Body of pancreas (tissue), 4 donors: ENCODE results near the gene AKR1C3. TPM values are rescaled to one million over a fixed set of nuclear protein-coding genes. Genes with fewer than 3 reads are reported as not detected.

Experiments
- ATAC-seq: fragments of 150-250 bp; one replicate; pipeline ENCODE4 v1.9.1; 2016
- DNase-seq, 4 donors: peaks; one replicate each; pipeline ENCODE4 v3.0.0-alpha.2; 2019
- H3K27ac ChIP-seq, 4 donors: fragments of 200-600 bp; sonication (generic); 1 replicate in 3 of 4; 2 replicates in 1 of 4; pipeline versions ENCODE4 v1.5.1 to v1.6.1; 2016 to 2019; ENCODE audit warnings: mild to moderate bottlenecking in 1 of 4, mixed read lengths in 1 of 4, moderate library complexity in 1 of 4
- H3K27me3 ChIP-seq, 2 donors: fragments of 200-600 bp; sonication (generic); one replicate each; pipeline ENCODE4 v1.6.0; 2016; ENCODE audit warnings: mild to moderate bottlenecking in 1 of 2
- H3K36me3 ChIP-seq, 2 donors: fragments of 200-600 bp; sonication (generic); replicated peaks in 1 of 2; 2 replicates each; pipeline ENCODE4 v1.5.1; 2016; ENCODE audit warnings: low read depth in 2 of 2; ENCODE audit not compliant: insufficient read depth in 1 of 2
- H3K4me1 ChIP-seq: fragments of 200-600 bp; sonication (generic); one replicate; pipeline ENCODE4 v1.6.0; 2016
- H3K4me3 ChIP-seq, 2 donors: fragments of 200-600 bp; sonication (generic); 1 replicate in 1 of 2; 2 replicates in 1 of 2; pipeline ENCODE4 v1.5.1; 2016 to 2019
- H3K9me3 ChIP-seq, 3 donors: fragments of 200-600 bp; sonication (generic); 1 replicate in 2 of 3; 2 replicates in 1 of 3; pipeline ENCODE4 v1.5.1; 2016
- POLR2A ChIP-seq, 3 donors: fragments of 450-650 bp; IDR thresholded peaks; one replicate each; pipeline ENCODE4 v1.6.1; 2016; ENCODE audit warnings: antibody characterized with exemption in 3 of 3, mild to moderate bottlenecking in 2 of 3
- WGBS, 2 donors: methylation state at CpG; one replicate each; pipeline ENCODE4 v1.1.5; 2017; 5-methylcytosine and 5-hydroxymethylcytosine counted together
- intact Hi-C: fragments of 100-400 bp; cut with DNase I; formaldehyde crosslinking; loops from one replicate; pipeline ENCODE4 v1.15.1; 2023
- small RNA-seq: library from RNA; depleted of rRNA; stranded (forward); fragments of <200 nt; gene quantifications from one replicate; pipeline ENCODE3, GENCODE V24; 2016
- total RNA-seq, 2 donors: library from RNA; depleted of rRNA; stranded (reverse); fragments of >200 nt; gene quantifications; one replicate each; pipeline ENCODE4 v1.1.0, GENCODE V29; 2016
- TF ChIP-seq, protein P1 (sequence below), 7 experiments: fragments of 450-650 bp in 4 of 7; fragments of 200-600 bp in 3 of 7; sonication (generic) in 3 of 7; IDR thresholded peaks; one replicate each; pipeline ENCODE4 v1.5.1; 2016 to 2019; ENCODE audit warnings: antibody characterized with exemption in 7 of 7

Gene AKR1C3
- total RNA-seq, 2 donors from 2014 or later: 31.1 to 34.6 TPM

DNA sequence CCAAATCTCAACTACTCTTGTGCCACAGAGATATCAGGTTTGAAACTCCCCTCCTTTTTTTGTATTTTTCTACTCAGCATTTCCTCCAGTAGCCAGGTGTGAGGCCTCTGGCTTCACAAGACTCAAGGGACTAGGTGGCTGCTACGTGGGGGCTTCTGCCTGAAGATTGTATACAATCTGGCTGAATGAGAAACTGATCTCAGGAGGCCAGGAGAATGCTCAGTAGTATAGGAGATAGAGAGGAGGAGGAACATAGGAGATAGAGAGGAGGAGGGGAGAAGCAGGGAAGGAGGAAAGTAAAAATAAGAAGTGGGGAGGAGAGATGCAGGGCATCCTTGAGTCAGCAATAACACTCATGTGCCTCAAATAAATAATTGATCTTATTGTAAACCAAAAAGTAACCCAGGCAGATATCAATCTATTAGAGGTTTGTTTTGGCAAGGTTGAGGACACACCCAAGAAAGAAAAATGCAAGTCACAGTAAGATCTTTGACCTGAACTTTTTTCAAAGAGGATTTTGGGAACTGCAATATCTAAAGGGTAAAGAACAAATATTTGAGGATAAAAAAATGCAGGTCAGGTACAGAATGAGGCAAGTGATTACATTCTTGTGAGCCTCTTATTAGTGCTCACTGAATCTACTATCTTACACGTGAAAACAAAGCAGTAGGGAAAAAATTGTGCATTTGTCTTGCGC, 53.9 kb downstream of the AKR1C3 start:
- 40 to 47% methylated on average over 3 of the region's 3 CpGs for WGBS, 2 donors
- Histone ChIP-seq H3K27ac (peak overlapping the region; percentile 83 to 90 (median 87)), H3K4me3 (no peak overlapping the region), H3K36me3 (no peaks in the 10 kb centered on the region), H3K4me1 (peaks cover 31% of the 10 kb centered on the region), H3K9me3 (no peaks in the 10 kb centered on the region), H3K27me3 (no peaks in the 10 kb centered on the region)
- DNase-seq (peak in 1 of 4 donors; percentile 10), ATAC-seq (peak; percentile 56)
- TF ChIP-seq POLR2A (IDR thresholded peaks at IDR 0.05): no peak
- TF ChIP-seq, protein P1, sequence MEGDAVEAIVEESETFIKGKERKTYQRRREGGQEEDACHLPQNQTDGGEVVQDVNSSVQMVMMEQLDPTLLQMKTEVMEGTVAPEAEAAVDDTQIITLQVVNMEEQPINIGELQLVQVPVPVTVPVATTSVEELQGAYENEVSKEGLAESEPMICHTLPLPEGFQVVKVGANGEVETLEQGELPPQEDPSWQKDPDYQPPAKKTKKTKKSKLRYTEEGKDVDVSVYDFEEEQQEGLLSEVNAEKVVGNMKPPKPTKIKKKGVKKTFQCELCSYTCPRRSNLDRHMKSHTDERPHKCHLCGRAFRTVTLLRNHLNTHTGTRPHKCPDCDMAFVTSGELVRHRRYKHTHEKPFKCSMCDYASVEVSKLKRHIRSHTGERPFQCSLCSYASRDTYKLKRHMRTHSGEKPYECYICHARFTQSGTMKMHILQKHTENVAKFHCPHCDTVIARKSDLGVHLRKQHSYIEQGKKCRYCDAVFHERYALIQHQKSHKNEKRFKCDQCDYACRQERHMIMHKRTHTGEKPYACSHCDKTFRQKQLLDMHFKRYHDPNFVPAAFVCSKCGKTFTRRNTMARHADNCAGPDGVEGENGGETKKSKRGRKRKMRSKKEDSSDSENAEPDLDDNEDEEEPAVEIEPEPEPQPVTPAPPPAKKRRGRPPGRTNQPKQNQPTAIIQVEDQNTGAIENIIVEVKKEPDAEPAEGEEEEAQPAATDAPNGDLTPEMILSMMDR (IDR thresholded peaks at IDR 0.05): no peak
- intact Hi-C loops: no loop called here

- WGBS, 2 donors: 47% methylated on average over 1 of the region's 1 CpG
- no peaks in the 10 kb centered on the region for H3K27me3 ChIP-seq
- no peak overlapping the region for H3K4me3 ChIP-seq
- peaks cover 31% of the 10 kb centered on the region for H3K4me1 ChIP-seq
- H3K9me3 ChIP-seq: no peaks in the 10 kb centered on the region
- H3K36me3 ChIP-seq: no peaks in the 10 kb centered on the region
- no peak for DNase-seq
- no peak for TF ChIP-seq POLR2A (IDR thresholded peaks at IDR 0.05)
- TF ChIP-seq, protein P1 (IDR thresholded peaks at IDR 0.05): no peak
- ATAC-seq: no peak
- intact Hi-C loops: no loop called here
- H3K27ac ChIP-seq: peak overlapping the region in 3 of 4 donors; percentile 83 to 90 (median 90)
Measured at GRCh38 chr10:5148678-5149032, 54.4 kb downstream of the AKR1C3 start.

DNA sequence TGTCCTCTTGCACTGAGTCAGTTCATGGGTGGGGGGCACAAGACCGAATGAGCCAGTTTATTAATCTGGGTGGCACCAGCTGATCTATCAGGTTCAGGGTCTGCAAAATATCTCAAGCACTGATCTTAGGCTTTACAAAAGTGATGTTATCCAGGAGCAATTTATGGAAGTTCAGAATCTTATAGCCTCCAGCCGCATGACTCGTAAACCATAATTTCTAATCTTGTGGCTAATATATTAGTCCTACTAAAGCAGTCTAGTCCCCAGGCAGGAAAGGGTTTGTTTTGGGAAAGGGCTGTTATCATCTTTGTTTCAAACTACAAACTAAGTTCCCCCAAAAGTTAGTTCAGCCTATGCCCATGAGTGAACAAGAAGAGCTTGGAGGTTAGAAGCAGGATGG, 56.9 kb downstream of the AKR1C3 start:
- H3K9me3 ChIP-seq: no peaks in the 10 kb centered on the region
- no peaks in the 10 kb centered on the region for H3K27me3 ChIP-seq
- DNase-seq (no peak), ATAC-seq (no peak)
- no peak overlapping the region for H3K4me3 ChIP-seq
- no peak overlapping the region for H3K27ac ChIP-seq
- no peaks in the 10 kb centered on the region for H3K36me3 ChIP-seq
- peaks cover 31% of the 10 kb centered on the region for H3K4me1 ChIP-seq
- TF ChIP-seq, protein P1 (IDR thresholded peaks at IDR 0.05): no peak
- no peak for TF ChIP-seq POLR2A (IDR thresholded peaks at IDR 0.05)
- intact Hi-C loops: no loop called here
- WGBS, 2 donors: 93 to 94% methylated on average over 3 of the region's 3 CpGs

DNA sequence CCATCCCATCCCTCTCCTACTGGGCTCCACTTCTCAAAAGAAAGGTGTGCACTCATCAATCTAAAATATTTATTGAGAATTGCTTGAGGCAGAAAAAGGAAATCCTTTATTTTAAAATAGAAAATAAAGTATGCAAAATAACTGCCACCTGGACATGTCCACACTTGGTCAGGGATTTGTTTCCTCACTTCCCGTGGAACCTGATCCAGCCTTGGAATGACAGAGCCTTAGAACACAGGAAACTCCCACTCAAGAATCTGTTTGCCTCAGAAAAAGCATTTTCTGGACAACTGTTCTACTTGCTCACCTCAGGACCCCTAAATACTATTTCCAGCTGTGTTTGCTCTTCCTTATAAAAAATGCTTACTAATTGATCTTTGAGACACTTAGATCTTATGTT, 61.7 kb downstream of the AKR1C3 start:
- TF ChIP-seq POLR2A (IDR thresholded peaks at IDR 0.05): no peak
- TF ChIP-seq, protein P1 (IDR thresholded peaks at IDR 0.05): no peak

More for the DNA sequence above, 61.7 kb downstream of the AKR1C3 start:
- DNase-seq (no peak), ATAC-seq (no peak)
- Histone ChIP-seq H3K27ac (no peak overlapping the region), H3K4me3 (no peak overlapping the region), H3K9me3 (no peaks in the 10 kb centered on the region), H3K4me1 (no peaks in the 10 kb centered on the region), H3K27me3 (no peaks in the 10 kb centered on the region), H3K36me3 (no peaks in the 10 kb centered on the region)
- 57 to 77% methylated on average over 1 of the region's 1 CpG for WGBS, 2 donors
- intact Hi-C loops: no loop called here

Small RNA genes lying within 50 kb of the gene (small RNA-seq; reads per million reads assigned to genes)
- gene RF00096: not detected

Other genes with a start within 250 kb of the AKR1C3 start
- 10 to 100 TPM; 18.9 to 49.4 TPM for gene AKR1C1, start 131.0 kb upstream of the AKR1C3 start, total RNA-seq
- gene AKR1C2, start 90.6 kb upstream of the AKR1C3 start, total RNA-seq: 1 to 10 TPM; 3.1 to 5.6 TPM
- gene AKR1C8, start 90.7 kb downstream of the AKR1C3 start, total RNA-seq: not detected
- 1 to 10 TPM in 1 of 2 donors, not detected in 1; 1.0 TPM for gene AKR1C4, start 102.4 kb downstream of the AKR1C3 start, total RNA-seq